ENCODE measurements around the gene TBC1D9.

The TBC1D9 gene

DNA sequence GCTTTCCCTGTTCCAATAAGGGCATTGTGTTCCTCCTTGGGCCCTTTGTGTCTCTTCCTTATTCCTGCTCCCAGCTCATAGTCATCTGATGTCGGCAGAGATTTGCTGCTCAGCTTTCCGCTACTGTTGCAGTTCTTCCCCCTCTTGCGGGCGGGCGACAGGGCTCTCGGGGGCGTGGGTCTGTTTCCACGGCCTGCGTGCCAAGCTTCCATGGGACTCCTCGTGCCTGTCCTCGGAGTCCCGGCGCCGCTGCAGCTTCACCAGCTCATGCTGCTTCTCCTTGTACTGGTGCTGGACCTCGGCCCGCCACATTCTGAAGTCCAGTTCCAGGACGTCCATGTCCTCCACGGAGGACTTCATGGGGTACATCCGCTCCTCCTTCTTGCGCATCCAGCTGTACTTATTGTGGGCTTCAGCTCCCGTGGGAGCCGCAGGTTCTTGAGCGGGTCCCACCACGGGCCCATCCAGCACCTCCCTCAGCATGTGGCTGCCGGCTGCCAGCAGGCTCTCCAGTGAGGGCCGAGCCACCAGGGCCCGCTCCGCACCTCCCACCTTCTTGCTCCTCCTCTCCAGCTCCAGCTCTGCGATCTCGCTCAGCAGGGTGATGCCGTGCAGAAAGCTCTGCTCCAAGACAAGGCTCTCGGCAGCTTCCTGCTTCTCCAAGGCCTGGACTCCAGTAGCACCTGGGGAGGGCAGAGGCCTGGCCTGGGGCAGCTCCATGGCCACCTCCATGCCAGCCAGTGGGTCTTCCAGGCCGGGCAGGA is 113.3 kb downstream of the TBC1D9 start:
- Histone ChIP-seq H3K4me1 (no peaks in the 10 kb centered on the region), H3K27me3 (ENCODE audit: control insufficient read depth, insufficient read depth, low read length) (no peaks in the 10 kb centered on the region), H3K9ac (no peak overlapping the region), H3K4me3 (ENCODE audit: low read depth, low read length) (no peak overlapping the region), H3K79me2 (no peaks in the 10 kb centered on the region), H3K36me3 (ENCODE audit: control insufficient read depth, insufficient read depth, low read length) (no peaks in the 10 kb centered on the region), H3K27ac (no peak overlapping the region), H2AFZ (peak overlapping the region; percentile 76), H3K4me2 (ENCODE audit: low read length) (no peak overlapping the region), H3K9me3 (ENCODE audit: control insufficient read depth, low read length) (no peaks in the 10 kb centered on the region)
- TF ChIP-seq, protein P1, sequence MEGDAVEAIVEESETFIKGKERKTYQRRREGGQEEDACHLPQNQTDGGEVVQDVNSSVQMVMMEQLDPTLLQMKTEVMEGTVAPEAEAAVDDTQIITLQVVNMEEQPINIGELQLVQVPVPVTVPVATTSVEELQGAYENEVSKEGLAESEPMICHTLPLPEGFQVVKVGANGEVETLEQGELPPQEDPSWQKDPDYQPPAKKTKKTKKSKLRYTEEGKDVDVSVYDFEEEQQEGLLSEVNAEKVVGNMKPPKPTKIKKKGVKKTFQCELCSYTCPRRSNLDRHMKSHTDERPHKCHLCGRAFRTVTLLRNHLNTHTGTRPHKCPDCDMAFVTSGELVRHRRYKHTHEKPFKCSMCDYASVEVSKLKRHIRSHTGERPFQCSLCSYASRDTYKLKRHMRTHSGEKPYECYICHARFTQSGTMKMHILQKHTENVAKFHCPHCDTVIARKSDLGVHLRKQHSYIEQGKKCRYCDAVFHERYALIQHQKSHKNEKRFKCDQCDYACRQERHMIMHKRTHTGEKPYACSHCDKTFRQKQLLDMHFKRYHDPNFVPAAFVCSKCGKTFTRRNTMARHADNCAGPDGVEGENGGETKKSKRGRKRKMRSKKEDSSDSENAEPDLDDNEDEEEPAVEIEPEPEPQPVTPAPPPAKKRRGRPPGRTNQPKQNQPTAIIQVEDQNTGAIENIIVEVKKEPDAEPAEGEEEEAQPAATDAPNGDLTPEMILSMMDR (IDR thresholded peaks at IDR 0.05), result no peak

DNA sequence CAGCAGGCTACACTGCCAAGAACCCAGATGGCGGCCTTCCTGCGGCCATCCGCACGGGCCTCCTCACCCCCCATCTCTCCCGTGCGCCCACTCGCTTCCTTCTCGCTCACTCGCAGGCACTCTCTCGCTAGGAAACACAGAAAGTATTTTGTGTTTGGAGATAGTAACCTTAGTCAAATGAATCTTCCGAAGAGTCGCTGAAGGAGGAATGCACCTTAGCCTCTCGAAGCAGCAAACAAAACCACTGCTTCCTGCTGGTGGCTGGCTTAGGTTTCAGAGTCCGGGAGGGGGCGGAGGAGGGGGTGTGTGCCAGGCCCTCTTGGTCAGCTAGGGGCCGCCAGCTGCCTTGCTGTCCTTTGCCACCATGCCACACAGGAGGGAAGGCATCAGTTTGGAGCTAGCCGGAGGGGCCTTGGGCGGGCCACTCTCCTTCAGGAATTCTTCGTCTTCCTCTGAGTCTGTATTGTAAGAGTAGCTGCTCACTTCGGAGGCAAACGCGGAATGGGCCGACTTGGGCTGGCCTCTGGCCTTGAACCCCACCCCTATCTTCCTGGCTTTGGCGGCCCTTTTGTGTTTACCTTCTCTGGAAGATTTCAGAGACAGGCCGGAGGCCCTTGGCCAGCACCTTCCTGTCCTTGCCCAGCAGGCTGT is 114.3 kb downstream of the TBC1D9 start:
- no peak overlapping the region for H3K4me3 ChIP-seq (ENCODE audit: low read depth, low read length)
- H3K4me2 ChIP-seq (ENCODE audit: low read length), result no peak overlapping the region
- H2AFZ ChIP-seq, result peak overlapping the region; percentile 76
- peak overlapping the region; percentile 81 for H3K27ac ChIP-seq
- H3K9me3 ChIP-seq (ENCODE audit: control insufficient read depth, low read length), result no peaks in the 10 kb centered on the region
- H3K79me2 ChIP-seq, result no peaks in the 10 kb centered on the region
- TF ChIP-seq, protein P1 (IDR thresholded peaks at IDR 0.05), result peak; percentile 55
- H3K9ac ChIP-seq, result peak overlapping the region; percentile 19
- no peaks in the 10 kb centered on the region for H3K36me3 ChIP-seq (ENCODE audit: control insufficient read depth, insufficient read depth, low read length)
- H3K4me1 ChIP-seq, result no peaks in the 10 kb centered on the region
- H3K27me3 ChIP-seq (ENCODE audit: control insufficient read depth, insufficient read depth, low read length), result no peaks in the 10 kb centered on the region

DNA sequence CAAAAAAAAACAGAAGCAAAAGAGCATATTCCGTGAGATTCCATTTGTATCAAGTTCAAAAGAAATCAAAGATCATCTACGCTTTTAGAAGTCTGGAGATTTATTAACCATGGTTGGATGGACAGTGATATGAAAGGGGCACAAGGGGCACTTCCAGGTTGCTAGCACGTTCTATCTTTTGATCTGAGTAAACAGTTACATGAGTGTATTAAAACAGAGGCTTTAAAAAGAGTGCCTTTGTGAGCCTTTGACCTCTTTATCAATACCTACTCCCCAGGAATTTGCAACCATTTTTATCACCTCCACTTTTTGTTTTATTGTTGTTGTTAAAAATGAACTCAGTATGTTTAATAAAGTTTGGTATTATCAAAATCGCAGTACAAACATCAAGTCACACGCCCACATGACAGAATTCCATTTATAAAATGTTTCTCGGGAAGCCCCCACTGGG is 115.1 kb downstream of the TBC1D9 start:
- no peak overlapping the region for H3K4me3 ChIP-seq (ENCODE audit: low read depth, low read length)
- peak overlapping the region; percentile 76 for H2AFZ ChIP-seq
- H3K9ac ChIP-seq, result no peak overlapping the region
- TF ChIP-seq, protein P1 (IDR thresholded peaks at IDR 0.05), result no peak
- H3K27me3 ChIP-seq (ENCODE audit: control insufficient read depth, insufficient read depth, low read length), result no peaks in the 10 kb centered on the region
- H3K36me3 ChIP-seq (ENCODE audit: control insufficient read depth, insufficient read depth, low read length), result no peaks in the 10 kb centered on the region
- peak overlapping the region; percentile 81 for H3K27ac ChIP-seq
- no peaks in the 10 kb centered on the region for H3K79me2 ChIP-seq
- H3K9me3 ChIP-seq (ENCODE audit: control insufficient read depth, low read length), result no peaks in the 10 kb centered on the region
- no peak overlapping the region for H3K4me2 ChIP-seq (ENCODE audit: low read length)
- no peaks in the 10 kb centered on the region for H3K4me1 ChIP-seq

DNA sequence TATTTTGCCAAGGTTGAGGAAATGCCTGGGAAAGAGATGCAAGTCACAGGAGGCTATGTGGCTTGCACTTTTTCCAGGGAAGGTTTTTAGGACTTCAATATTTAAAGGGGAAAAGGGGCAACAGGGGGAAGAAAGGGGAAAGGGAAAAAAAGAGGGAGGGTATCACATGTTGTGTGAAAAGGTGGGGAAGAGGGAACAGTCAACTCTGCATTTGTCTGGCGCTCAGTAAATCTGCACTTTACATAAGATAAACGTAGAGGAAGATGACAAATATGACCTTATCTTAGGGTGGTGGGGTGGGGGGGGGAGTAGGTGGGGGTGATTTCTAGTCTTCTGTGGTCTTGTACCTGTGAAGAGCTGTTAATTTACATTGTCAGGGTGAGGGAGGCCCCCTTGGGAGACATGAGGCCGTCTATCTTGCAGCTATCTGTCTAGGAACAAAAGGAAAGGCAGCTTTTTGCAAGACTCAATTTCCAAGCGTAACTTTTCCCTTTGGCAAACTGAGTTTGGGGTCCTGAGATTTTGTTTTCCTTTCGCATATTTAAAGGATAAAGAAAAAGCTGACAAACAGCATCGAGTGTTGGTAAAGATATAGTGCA is 115.9 kb downstream of the TBC1D9 start:
- H3K79me2 ChIP-seq, result no peaks in the 10 kb centered on the region
- no peaks in the 10 kb centered on the region for H3K4me1 ChIP-seq
- no peaks in the 10 kb centered on the region for H3K27me3 ChIP-seq (ENCODE audit: control insufficient read depth, insufficient read depth, low read length)
- TF ChIP-seq, protein P1 (IDR thresholded peaks at IDR 0.05), result no peak
- no peak overlapping the region for H3K27ac ChIP-seq
- no peak overlapping the region for H3K9ac ChIP-seq
- no peak overlapping the region for H2AFZ ChIP-seq
- H3K4me3 ChIP-seq (ENCODE audit: low read depth, low read length), result no peak overlapping the region
- H3K36me3 ChIP-seq (ENCODE audit: control insufficient read depth, insufficient read depth, low read length), result no peaks in the 10 kb centered on the region
- no peaks in the 10 kb centered on the region for H3K9me3 ChIP-seq (ENCODE audit: control insufficient read depth, low read length)
- no peak overlapping the region for H3K4me2 ChIP-seq (ENCODE audit: low read length)

All from parathyroid adenoma (tissue), 2 donors.